Endothelial cell of umbilical vein (primary cell): ENCODE measurements around the gene TRPT1.

Experiments used
- EZH2 ChIP-seq: IDR thresholded peaks from 2 replicates; pipeline ENCODE4 v1.6.1; 2012; ENCODE audit warnings: borderline replicate concordance, low read depth, mild to moderate bottlenecking, moderate library complexity, low read length, inconsistent platforms; ENCODE audit not compliant: severe bottlenecking
- TF ChIP-seq, protein P1 (sequence below), 2 donors: IDR thresholded peaks; 1 replicate in 1 of 2; 2 replicates in 1 of 2; pipeline ENCODE4 v1.5.1; 2011; ENCODE audit warnings: low read length in 2 of 2, mild to moderate bottlenecking in 2 of 2, moderate library complexity in 2 of 2, control low read depth in 1 of 2, inconsistent platforms in 1 of 2, low read depth in 1 of 2; ENCODE audit not compliant: insufficient read depth in 1 of 2; ENCODE audit errors: extremely low read depth in 1 of 2
- TF ChIP-seq, protein P2 (sequence below): IDR thresholded peaks from 2 replicates; pipeline ENCODE4 v1.6.1; 2011; ENCODE audit not compliant: insufficient read depth, insufficient read length

GRCh38 chr11:64241241-64241490, 15.2 kb upstream of the TRPT1 start:
- no peak for TF ChIP-seq EZH2
- TF ChIP-seq, protein P1, sequence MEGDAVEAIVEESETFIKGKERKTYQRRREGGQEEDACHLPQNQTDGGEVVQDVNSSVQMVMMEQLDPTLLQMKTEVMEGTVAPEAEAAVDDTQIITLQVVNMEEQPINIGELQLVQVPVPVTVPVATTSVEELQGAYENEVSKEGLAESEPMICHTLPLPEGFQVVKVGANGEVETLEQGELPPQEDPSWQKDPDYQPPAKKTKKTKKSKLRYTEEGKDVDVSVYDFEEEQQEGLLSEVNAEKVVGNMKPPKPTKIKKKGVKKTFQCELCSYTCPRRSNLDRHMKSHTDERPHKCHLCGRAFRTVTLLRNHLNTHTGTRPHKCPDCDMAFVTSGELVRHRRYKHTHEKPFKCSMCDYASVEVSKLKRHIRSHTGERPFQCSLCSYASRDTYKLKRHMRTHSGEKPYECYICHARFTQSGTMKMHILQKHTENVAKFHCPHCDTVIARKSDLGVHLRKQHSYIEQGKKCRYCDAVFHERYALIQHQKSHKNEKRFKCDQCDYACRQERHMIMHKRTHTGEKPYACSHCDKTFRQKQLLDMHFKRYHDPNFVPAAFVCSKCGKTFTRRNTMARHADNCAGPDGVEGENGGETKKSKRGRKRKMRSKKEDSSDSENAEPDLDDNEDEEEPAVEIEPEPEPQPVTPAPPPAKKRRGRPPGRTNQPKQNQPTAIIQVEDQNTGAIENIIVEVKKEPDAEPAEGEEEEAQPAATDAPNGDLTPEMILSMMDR (IDR thresholded peaks at IDR 0.05; ENCODE audit: extremely low read depth in 1 of 2, insufficient read depth in 1 of 2, low read depth in 1 of 2, low read length in 2 of 2), result no peak
- TF ChIP-seq, protein P2, sequence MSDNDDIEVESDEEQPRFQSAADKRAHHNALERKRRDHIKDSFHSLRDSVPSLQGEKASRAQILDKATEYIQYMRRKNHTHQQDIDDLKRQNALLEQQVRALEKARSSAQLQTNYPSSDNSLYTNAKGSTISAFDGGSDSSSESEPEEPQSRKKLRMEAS, result no peak
